ENCODE results near the gene ZNF770. TPM values are rescaled to one million over a fixed set of nuclear protein-coding genes. Genes with fewer than 3 reads are reported as not detected.
A peak's percentile ranks its signal among the peaks of the same experiment; 100 is the strongest.

ZNF770 gene, protein sequence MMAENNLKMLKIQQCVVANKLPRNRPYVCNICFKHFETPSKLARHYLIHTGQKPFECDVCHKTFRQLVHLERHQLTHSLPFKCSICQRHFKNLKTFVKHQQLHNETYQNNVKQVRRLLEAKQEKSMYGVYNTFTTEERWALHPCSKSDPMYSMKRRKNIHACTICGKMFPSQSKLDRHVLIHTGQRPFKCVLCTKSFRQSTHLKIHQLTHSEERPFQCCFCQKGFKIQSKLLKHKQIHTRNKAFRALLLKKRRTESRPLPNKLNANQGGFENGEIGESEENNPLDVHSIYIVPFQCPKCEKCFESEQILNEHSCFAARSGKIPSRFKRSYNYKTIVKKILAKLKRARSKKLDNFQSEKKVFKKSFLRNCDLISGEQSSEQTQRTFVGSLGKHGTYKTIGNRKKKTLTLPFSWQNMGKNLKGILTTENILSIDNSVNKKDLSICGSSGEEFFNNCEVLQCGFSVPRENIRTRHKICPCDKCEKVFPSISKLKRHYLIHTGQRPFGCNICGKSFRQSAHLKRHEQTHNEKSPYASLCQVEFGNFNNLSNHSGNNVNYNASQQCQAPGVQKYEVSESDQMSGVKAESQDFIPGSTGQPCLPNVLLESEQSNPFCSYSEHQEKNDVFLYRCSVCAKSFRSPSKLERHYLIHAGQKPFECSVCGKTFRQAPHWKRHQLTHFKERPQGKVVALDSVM
- 12.0 TPM for polyA plus RNA-seq (2012; ENCODE audit: insufficient read depth, insufficient read length)

DNA sequence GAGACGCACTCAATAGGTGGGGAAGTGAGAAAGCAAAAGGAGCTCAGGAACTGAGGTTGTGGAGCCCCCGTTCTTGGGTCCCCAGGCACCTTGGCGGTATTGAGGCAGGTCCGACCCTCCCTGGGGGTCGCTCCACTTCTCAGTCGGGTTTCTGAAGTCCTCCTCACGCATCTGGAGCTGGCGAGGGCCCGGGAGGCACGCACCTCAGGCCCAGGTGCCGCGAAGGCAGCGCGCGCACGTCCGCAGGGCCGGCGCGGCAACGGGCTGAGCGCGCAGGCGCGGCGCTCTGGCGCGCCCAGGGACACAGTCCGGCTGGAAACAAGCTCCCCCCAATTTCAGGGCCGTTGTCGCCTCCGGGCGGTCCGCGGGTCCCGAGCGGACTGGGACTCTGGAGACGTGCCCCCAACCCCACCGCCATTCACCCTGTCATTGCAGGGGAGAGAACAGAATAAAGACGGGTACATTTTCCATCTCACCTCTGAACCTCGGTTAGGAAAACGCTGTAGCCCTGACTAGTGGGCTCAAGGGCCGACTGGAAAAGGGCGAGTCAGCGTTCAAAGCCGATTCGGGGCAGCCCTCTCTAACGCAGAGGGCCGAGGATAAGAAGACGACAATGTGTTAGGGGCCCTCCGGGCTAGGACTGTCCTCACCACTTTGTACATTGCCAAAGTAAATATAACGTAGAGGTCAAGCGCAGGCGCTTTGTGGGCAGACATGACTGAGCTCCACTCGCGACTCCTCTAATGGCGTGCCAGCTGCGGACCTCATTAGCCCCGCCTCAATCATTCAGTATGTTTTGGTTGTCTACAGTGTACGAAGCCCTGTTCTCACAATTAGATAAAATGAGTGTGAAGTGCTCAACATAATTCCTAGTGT, at the start of gene ZNF770:
ZNF770 (minus strand) TSS at position 261 of the 876 bp plus-strand sequence. CDS start 4,853 bp downstream, outside the sequence.
- H3K4me3 ChIP-seq (ENCODE audit: low read length): peak within 1 kb of the TSS; percentile 98
- DNase-seq (ENCODE audit: low read depth, low spot score): peak; percentile 71

DNA sequence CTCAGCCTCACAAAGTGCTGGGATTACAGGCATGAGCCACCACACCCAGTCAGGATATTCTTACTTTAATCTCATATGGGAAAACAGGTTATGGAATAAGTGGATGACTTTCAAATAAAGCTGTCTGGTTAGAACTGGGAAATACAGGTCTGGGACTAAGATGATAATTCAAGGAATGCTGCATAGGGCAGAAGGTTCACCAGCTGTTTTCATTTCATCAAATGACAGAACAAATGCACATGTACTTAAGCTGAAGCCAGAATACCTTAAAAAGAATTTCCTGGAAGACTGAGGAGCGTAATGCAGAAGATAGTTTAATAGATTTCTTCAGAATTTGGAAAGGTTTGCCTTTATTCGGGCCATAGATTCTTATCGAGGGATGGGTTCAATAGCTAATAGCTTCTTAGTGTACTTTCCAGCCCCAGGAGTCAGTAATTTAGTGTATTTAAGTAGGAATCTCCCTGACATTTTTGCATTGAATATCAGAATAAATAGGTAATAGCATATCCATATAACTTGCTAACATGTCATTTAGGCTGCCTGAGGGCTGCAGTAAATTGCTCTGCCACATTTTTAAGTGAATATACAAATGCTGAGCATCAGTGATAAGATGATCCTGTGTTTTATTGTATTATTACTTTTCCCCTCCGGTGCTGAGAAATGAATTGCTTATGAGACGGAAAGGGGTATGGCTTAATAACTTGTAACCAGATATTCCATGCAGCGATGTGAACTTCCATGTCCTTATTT, 40.3 kb upstream of the ZNF770 start:
- no peak for DNase-seq (ENCODE audit: low read depth, low spot score)
- no peak overlapping the region for H3K4me3 ChIP-seq (ENCODE audit: low read length)

DNA sequence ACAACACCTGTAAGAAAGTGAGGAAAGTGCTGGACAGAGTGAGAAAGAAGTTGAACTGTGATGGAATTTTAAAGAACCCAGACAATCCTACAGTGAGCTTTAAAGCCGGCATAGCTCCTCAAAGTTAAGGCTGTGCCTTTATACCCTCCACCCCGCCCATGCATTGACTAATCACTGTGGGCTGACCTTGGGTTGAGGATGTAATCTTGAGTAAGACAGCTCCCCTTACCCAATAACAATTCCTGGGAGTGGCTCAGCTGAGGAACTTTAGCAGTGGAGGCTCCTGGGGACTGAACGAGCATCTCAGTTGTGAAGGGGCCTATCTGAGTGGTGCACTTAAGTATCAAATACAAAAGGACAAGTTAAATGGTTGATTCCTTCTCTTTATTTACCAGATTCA, 35.7 kb upstream of the ZNF770 start:
- no peak overlapping the region for H3K4me3 ChIP-seq (ENCODE audit: low read length)
- DNase-seq (ENCODE audit: low read depth, low spot score): no peak

DNA sequence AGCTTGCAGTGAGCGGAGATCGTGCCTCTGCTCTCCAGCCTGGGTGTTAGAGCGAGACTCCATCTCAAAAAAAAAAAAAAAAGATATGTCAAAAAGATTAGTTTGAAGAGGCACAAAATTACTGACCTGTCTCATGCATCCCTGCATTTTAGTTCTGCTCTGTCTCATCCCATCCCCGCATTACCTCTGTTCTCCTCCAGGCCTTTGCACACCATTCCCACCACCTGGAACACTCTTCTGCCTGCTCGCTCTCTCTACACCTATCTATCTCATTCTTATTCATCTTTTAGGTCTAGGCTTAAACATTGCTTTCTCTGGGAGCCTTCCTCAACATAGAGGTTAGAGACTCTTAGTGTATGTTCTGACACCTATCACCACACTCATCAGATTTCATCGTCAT, 32.9 kb upstream of the ZNF770 start:
- DNase-seq (ENCODE audit: low read depth, low spot score): no peak
- H3K4me3 ChIP-seq (ENCODE audit: low read length): no peak overlapping the region

DNA sequence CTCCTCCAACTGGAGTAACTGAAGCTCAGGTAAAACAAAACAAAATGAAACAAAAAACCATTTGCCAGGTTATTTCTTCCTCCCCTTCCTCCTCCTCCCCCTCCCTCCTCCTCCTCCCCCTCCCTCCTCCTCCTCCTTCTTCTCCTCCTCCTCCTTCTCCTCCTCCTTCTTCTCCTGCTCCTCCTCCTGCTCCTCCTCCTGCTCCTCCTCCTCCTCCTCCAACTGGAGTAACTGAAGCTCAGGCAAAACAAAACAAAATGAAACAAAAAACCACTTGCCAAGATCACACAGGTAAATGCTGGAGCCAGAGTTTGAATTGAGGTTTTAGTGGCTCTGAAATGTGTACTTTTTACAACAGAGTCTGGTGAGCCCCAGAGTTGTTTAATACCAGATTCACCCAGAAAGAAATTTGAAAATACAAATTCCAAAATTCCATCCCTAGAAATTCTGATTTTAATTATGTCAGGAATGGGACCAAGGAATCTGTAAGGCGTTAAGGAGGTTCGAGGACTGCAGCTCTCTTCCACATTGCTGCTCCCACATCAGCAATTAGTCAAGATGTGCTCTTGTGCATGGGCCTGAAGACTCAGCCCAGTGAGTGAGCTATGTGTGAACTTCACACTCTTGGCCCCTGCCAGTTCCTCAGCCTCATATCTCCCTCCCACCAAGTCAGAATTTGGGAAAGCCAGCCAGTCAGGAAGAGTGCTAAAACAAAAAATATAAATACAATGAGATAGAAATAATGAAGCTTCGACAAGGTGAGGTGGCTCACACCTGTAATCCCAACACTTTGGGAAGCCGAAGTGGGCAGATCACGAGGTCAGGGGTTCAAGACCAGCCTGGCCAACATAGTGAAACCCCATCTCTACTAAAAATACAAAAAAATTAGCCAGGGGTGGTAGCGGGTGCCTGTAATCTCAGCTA, 31.6 kb upstream of the ZNF770 start:
- H3K4me3 ChIP-seq (ENCODE audit: low read length): no peak overlapping the region

DNA sequence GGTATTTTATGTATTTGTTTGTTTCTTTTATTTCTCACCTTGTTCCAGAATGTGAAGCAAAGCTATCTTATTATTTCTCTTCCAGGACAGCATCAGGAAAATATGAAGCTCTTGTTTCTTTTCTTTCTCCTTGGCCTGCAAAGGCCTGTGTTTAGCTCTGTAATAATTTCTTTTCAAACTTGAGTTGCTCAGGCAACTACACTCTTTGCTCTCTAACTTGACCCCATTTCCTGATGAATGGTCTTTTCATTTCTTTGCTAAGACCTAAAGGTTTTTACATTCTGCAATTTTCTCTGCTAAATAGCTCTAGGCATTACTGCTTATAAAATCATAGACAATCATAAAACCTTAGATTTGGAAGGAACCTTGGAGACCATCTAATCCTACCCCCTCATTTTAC, 26.2 kb upstream of the ZNF770 start:
- no peak overlapping the region for H3K4me3 ChIP-seq (ENCODE audit: low read length)
- DNase-seq (ENCODE audit: low read depth, low spot score): no peak

More for the DNA sequence above, 31.6 kb upstream of the ZNF770 start:
- no peak for DNase-seq (ENCODE audit: low read depth, low spot score)

DNA sequence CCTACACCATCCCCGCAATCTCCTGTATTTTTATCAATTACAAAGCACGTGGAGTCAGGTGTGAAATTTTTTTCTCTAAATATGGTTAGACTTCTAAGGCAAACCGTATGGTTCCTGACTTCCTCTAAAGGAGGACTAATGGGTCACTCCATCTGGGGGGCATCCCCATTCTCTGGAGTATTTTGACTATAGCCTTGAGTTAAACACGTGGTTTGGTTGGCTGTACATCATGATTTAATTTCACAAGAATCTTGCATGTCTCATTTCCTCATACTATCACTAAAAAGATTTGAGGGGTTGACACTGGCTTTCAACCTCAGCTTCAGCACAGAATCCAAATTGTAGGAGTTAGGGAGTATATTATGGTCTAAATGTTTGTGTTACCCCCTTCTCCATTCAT, 25.3 kb upstream of the ZNF770 start:
- DNase-seq (ENCODE audit: low read depth, low spot score): no peak
- H3K4me3 ChIP-seq (ENCODE audit: low read length): no peak overlapping the region

DNA sequence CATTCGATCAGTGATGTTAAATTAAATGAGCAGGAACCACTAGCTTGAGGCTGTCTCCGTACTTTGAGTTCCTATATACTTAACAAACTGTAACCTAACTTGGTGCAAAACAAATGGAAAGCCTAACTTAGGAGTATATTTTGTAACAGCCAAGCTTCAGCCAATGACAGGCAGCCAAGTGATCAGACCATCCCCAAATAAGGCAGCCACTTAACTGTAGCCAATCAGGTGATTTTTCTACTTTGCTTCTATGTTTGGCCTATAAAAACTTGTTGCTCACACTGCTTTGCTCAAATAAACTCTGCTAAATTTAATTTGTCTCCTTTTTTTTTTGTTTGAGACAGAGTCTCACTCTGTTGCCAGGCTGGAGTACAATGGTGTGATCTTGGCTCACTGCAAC, 19.3 kb upstream of the ZNF770 start:
- H3K4me3 ChIP-seq (ENCODE audit: low read length): no peak overlapping the region
- no peak for DNase-seq (ENCODE audit: low read depth, low spot score)

DNA sequence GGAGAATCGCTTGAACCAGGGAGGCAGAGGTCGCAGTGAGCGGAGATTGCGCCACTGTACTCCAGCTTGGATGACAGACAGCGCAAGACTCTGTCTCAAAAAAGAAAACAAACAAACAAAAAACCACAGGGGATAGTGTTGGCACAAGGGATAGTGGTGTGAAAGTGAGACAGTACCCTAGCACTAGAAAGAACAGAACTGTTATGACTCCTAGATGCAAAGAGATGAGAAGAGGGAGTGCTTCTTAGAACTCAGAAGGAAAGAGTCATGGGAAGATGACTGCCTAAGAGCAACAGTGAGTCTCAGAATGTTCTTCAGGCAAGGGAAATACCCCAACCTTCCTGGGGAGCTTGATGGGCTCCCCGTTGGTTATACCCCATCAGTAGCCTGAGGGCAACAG, 17.8 kb upstream of the ZNF770 start:
- DNase-seq (ENCODE audit: low read depth, low spot score): no peak
- no peak overlapping the region for H3K4me3 ChIP-seq (ENCODE audit: low read length)

DNA sequence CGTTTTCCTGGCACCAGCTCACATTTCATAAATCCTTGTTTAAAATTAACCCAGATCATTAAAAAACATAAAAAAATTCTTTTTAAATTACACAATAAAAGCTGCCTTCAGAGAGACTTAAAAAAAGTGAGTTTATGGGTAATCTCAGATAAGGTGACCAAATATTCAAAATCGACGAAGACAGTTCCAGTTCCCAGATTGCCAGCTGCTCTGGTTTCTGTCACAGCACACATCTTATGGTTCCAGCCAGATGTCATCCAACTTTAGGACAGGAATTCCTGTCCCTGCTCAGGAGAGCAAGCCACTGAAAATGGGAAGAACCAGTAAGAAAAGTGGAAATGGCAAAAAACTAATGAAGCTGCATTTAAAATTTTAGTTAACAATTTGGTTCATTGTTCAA, 15.8 kb upstream of the ZNF770 start:
- no peak for DNase-seq (ENCODE audit: low read depth, low spot score)
- H3K4me3 ChIP-seq (ENCODE audit: low read length): no peak overlapping the region

DNA sequence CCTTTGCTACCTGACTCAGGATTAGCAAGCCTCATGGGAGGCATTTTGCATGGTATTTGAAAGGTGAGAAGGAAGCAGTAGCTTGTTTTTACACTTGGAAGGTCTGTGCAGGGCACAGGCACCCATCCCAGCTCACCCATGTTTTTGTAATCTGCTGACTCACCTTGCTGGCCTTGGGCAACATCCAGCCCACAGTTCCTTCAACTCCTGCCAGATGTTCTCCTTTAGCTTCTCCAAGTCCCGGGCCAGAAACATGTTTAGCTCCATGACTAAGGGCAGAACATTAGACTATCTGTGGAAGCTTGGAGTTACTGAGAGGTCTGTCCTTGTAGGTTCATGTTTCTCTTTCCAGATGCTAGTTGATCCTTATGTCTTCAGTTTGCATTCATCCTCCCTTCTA, 12.4 kb upstream of the ZNF770 start:
- DNase-seq (ENCODE audit: low read depth, low spot score): no peak
- no peak overlapping the region for H3K4me3 ChIP-seq (ENCODE audit: low read length)

DNA sequence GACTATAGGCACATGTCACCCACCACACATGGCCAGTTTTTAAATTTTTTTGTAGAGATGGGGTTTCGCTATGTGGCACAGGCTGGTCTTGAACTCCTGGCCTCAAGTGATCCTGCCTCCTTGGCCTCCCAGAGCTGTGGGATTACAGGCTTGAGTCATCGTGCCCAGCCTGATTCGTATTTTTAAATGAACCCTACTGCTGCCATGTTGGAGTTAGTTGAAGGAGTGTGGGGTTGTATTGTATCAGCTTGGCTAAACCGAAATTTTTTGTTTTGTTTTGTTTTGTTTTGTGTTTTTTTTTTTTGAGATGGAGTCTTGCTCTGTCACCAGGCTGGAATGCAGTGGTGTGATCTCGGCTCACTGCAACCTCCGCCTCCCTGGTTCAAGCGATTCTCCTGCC, 11.8 kb upstream of the ZNF770 start:
- DNase-seq (ENCODE audit: low read depth, low spot score): no peak
- H3K4me3 ChIP-seq (ENCODE audit: low read length): no peak overlapping the region

DNA sequence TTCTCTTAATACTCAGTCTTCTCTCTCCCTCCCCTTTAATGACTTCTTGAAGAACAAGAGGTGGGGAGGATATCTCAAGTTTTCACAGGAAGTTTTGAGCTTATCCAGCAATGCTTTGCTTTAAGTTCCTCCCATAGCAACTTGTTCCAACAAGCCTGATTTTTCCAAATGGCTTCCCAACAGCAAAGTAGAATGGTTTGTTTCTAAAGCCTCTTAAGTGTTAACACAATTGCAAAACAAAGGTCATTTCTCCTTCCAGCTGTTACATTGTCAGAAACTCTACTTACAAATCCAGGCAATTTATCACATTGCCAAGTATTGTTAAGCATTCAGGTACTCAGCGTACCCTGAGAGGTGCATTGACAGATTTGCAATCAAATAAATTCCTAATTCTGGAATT, 6.8 kb upstream of the ZNF770 start:
- no peak overlapping the region for H3K4me3 ChIP-seq (ENCODE audit: low read length)
- no peak for DNase-seq (ENCODE audit: low read depth, low spot score)

DNA sequence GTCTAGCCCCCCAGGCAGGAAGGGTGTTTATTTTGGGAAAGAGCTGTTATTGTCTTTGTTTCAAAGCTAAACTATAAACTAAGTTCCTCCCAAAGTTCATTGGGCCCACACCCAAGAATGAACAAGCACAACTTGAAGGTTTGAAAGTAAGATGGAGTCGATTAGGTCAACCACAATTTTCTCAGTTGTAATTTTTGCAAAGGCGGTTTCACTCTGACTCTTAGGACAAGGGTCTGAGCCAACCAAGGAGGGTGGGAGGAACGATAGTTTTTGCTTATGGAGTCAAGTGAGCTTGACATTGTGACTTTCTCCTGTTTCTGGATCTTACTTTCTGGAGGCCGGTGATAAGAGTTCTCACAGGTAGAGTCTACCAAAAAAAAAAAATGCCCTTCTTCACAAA, 5.8 kb upstream of the ZNF770 start:
- DNase-seq (ENCODE audit: low read depth, low spot score): no peak
- no peak overlapping the region for H3K4me3 ChIP-seq (ENCODE audit: low read length)

DNA sequence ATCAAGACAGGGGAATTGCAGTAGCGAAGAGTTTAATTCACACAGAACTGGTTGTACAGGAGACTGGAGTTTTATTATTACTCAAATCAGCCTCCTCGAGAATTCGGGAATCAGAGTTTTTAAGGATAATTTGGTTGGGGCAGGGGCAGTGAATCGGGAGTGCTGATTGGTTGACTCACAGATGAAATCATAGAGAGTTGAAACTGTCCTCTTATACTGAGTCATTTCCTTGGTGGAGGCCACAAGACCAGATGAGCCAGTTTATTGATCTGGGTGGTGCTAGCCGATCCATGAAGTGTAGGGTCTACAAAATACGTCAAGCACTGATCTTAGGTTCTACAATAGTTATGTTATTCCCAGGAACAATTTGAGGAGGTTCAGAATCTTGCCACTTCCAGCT, 5.3 kb upstream of the ZNF770 start:
- DNase-seq (ENCODE audit: low read depth, low spot score): no peak

DNA sequence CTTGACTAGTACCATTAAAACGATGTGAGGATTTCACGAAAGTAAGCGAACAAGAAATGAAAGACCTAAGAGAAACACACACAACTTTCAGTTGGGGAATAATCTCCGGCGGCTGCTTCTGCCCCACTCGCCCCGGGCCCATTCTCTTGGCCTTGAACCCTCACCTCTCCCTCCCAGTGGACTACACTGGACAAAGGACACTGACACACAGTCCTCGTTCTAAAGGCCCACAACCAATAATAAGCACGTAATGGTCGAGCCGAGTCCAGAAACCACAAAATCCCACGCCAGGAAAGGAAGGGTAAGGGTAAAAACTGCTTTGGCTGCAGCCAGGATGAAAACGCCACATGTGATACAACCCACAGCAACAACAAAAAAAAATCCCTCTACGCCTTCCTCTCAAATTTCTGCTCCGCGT, 469 bp downstream of the ZNF770 start:
- DNase-seq (ENCODE audit: low read depth, low spot score): no peak
- H3K4me3 ChIP-seq (ENCODE audit: low read length): peak overlapping the region; percentile 98

More for the DNA sequence above, 5.3 kb upstream of the ZNF770 start:
- H3K4me3 ChIP-seq (ENCODE audit: low read length): no peak overlapping the region

DNA sequence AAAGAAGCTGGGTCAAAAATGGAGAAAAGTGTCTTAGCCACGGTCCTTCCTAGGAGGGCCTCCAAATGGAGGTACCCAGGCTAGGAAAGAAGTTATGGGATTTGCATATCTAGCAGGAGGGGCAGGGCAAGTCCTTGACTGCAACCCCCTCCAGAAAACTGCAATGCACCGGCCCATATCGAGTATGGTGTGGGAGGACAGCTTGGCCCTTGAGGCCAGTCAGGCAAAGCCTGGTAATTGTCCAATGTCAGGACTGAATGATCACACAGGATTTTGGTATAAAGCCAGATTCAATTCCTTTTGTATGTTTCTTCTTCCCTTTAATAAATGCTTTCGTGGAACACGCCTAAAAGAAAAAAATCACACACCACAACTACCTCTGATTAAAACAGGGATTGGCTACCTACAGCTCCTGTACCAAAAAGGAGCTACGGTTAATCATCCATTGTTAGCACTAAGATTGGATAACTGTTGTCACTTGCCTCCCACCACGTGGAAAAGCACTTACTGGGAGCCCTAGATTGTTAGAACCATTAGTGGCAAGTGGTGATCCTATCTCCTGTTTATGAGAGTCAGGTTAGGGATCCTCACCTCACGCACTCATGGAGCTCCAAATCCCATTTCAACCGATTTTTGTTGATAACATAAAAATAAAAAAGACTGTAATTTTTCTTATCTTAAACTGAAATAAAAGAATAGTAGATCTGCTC, 1.2 kb downstream of the ZNF770 start:
- H3K4me3 ChIP-seq (ENCODE audit: low read length): peak overlapping the region; percentile 98
- DNase-seq (ENCODE audit: low read depth, low spot score): no peak

Data from Jurkat, Clone E6-1 (cell line).